WTC11 (cell line): ENCODE data around the gene NR2F6.

ENCODE experiments used
- SMAD3 ChIP-seq: sonication (generic); formaldehyde crosslinking; IDR thresholded peaks from 2 replicates; pipeline ENCODE4 v1.8.0; 2022; ENCODE audit warnings: missing genetic modification reagents, mild to moderate bottlenecking, borderline replicate concordance
- SOX15 ChIP-seq: fragments of 250-450 bp; sonication (Bioruptor Pico); IDR thresholded peaks from 2 replicates; pipeline ENCODE4 v1.9.0; 2021; ENCODE audit warnings: mild to moderate bottlenecking
- USF2 ChIP-seq: sonication (generic); formaldehyde crosslinking; IDR thresholded peaks from 2 replicates; pipeline ENCODE4 v1.8.1; 2023; ENCODE audit warnings: mild to moderate bottlenecking, missing genetic modification reagents, moderate library complexity
- TF ChIP-seq, protein P1 (sequence below): sonication (generic); formaldehyde crosslinking; IDR thresholded peaks from 2 replicates; pipeline ENCODE4 v1.8.0; 2022; ENCODE audit warnings: mild to moderate bottlenecking, missing genetic modification reagents

DNA sequence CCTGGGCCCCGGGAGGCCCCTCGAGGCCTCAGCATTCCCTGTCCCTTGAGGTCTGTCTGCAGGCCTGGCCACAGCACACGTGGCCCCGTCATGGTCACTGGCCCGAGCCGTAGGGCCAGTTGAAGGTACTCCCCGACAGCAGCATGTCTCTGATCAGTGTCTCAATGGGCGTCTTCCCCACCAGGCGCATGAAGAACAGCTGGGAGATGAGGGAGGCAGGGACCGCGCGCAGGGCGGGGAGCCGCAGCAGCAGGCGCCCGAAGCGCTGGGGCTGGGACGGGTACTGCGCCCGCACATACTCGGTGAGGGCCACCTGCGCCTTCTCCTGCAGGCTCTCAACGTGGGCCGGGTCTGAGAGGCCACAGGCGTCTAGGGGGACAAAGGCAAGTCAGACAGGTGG lies 13.5 kb downstream of the NR2F6 start:
- TF ChIP-seq SMAD3 (CRISPR knock-in tag) (no peak), USF2 (CRISPR knock-in tag) (no peak), SOX15 (CRISPR knock-in tag) (no peak)
- TF ChIP-seq, protein P1, sequence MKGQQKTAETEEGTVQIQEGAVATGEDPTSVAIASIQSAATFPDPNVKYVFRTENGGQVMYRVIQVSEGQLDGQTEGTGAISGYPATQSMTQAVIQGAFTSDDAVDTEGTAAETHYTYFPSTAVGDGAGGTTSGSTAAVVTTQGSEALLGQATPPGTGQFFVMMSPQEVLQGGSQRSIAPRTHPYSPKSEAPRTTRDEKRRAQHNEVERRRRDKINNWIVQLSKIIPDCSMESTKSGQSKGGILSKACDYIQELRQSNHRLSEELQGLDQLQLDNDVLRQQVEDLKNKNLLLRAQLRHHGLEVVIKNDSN (CRISPR knock-in tag), result no peak
